OCI-M2 (cell line): ENCODE measurements around the gene TBC1D21.
"Not testable (repeated sequence)": the region's sequence is repeated elsewhere in the genome, so short reads cannot be mapped to it uniquely, and the experiment has no call there.

ENCODE experiments used
- DNase-seq: peaks from one replicate; lab custom pipeline; 2025; ENCODE audit not compliant: unreplicated experiment; lab: John Stamatoyannopoulos, UW

The TBC1D21 gene

GRCh38 chr15:73928241-73928579 is 54.8 kb downstream of the TBC1D21 start:
- DNase-seq = no peak

- no peak for DNase-seq
Measured at GRCh38 chr15:73928971-73929627, 55.7 kb downstream of the TBC1D21 start.

GRCh38 chr15:73930371-73930770 is 57.0 kb downstream of the TBC1D21 start:
- no peak for DNase-seq

GRCh38 chr15:73930790-73931281 is 57.5 kb downstream of the TBC1D21 start:
- no peak for DNase-seq

GRCh38 chr15:73931441-73931840 is 58.1 kb downstream of the TBC1D21 start:
- DNase-seq = no peak

- DNase-seq = no peak
Measured at GRCh38 chr15:73932381-73933191, 59.2 kb downstream of the TBC1D21 start.

GRCh38 chr15:73934281-73934680 is 60.9 kb downstream of the TBC1D21 start:
- no peak for DNase-seq

GRCh38 chr15:73935547-73935946 is 62.2 kb downstream of the TBC1D21 start:
- DNase-seq = no peak

GRCh38 chr15:73936181-73936580 is 62.8 kb downstream of the TBC1D21 start:
- DNase-seq = no peak

- DNase-seq = no peak
Measured at GRCh38 chr15:73936588-73937290, 63.4 kb downstream of the TBC1D21 start.

- no peak for DNase-seq
Measured at GRCh38 chr15:73937296-73937695, 63.9 kb downstream of the TBC1D21 start.

GRCh38 chr15:73937726-73938125 is 64.4 kb downstream of the TBC1D21 start:
- no peak for DNase-seq

- DNase-seq = not testable (repeated sequence)
Measured at GRCh38 chr15:73938516-73938915, 65.2 kb downstream of the TBC1D21 start.
